ENCODE data around the gene QSER1. TPM values are rescaled to one million over a fixed set of nuclear protein-coding genes. Genes with fewer than 3 reads are reported as not detected.

Gene QSER1
- total and polyA plus RNA-seq, 10 of the 15 experiments (the other 5 are each of a cell fraction or from before 2014, with no cell fraction given) = 2.1 to 15.0 (median 9.4) TPM

DNA sequence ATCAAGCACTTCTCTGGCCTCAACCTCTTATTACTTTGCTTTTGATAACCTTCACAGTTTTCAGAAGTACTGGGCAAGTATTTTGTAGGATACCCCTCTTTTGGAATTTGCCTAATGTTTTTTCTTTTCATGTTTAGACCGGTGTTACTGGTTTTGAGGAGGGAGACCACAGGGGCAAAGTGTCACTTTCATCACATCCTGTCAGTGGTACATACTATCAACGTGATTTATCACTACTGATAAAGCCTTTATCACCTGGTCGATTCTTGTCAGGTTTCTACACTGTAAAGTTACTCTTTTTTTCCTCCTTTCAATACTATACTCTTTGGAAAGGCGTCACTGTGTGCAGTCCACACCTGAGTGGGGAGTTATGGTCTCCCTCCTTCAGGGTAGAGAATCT, 26.7 kb downstream of the QSER1 start:
- in situ Hi-C loops (cut with MboI) = no loop called here
- TF ChIP-seq CBX5 (IDR thresholded peaks at IDR 0.05; ENCODE audit: low read depth) = no peak
- TF ChIP-seq JUNB (IDR thresholded peaks at IDR 0.05) = no peak
- no peak for TF ChIP-seq BMI1 (IDR thresholded peaks at IDR 0.05; ENCODE audit: borderline replicate concordance)
- no peak for TF ChIP-seq IKZF1 (conservative IDR thresholded peaks at IDR 0.05)
- TF ChIP-seq, protein P1, sequence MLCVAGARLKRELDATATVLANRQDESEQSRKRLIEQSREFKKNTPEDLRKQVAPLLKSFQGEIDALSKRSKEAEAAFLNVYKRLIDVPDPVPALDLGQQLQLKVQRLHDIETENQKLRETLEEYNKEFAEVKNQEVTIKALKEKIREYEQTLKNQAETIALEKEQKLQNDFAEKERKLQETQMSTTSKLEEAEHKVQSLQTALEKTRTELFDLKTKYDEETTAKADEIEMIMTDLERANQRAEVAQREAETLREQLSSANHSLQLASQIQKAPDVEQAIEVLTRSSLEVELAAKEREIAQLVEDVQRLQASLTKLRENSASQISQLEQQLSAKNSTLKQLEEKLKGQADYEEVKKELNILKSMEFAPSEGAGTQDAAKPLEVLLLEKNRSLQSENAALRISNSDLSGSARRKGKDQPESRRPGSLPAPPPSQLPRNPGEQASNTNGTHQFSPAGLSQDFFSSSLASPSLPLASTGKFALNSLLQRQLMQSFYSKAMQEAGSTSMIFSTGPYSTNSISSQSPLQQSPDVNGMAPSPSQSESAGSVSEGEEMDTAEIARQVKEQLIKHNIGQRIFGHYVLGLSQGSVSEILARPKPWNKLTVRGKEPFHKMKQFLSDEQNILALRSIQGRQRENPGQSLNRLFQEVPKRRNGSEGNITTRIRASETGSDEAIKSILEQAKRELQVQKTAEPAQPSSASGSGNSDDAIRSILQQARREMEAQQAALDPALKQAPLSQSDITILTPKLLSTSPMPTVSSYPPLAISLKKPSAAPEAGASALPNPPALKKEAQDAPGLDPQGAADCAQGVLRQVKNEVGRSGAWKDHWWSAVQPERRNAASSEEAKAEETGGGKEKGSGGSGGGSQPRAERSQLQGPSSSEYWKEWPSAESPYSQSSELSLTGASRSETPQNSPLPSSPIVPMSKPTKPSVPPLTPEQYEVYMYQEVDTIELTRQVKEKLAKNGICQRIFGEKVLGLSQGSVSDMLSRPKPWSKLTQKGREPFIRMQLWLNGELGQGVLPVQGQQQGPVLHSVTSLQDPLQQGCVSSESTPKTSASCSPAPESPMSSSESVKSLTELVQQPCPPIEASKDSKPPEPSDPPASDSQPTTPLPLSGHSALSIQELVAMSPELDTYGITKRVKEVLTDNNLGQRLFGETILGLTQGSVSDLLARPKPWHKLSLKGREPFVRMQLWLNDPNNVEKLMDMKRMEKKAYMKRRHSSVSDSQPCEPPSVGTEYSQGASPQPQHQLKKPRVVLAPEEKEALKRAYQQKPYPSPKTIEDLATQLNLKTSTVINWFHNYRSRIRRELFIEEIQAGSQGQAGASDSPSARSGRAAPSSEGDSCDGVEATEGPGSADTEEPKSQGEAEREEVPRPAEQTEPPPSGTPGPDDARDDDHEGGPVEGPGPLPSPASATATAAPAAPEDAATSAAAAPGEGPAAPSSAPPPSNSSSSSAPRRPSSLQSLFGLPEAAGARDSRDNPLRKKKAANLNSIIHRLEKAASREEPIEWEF (IDR thresholded peaks at IDR 0.05; ENCODE audit: insufficient replicate concordance, low read depth, low read length) = no peak
- TF ChIP-seq ZBED1 (IDR thresholded peaks at IDR 0.05; ENCODE audit: borderline replicate concordance) = no peak
- TF ChIP-seq, protein P2, sequence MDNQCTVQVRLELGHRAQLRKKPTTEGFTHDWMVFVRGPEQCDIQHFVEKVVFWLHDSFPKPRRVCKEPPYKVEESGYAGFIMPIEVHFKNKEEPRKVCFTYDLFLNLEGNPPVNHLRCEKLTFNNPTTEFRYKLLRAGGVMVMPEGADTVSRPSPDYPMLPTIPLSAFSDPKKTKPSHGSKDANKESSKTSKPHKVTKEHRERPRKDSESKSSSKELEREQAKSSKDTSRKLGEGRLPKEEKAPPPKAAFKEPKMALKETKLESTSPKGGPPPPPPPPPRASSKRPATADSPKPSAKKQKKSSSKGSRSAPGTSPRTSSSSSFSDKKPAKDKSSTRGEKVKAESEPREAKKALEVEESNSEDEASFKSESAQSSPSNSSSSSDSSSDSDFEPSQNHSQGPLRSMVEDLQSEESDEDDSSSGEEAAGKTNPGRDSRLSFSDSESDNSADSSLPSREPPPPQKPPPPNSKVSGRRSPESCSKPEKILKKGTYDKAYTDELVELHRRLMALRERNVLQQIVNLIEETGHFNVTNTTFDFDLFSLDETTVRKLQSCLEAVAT (IDR thresholded peaks at IDR 0.05) = no peak
- TF ChIP-seq CREM (IDR thresholded peaks at IDR 0.05; ENCODE audit: low read depth) = no peak
- TF ChIP-seq HDAC2 (IDR thresholded peaks at IDR 0.05) = no peak
- TF ChIP-seq, protein P3, sequence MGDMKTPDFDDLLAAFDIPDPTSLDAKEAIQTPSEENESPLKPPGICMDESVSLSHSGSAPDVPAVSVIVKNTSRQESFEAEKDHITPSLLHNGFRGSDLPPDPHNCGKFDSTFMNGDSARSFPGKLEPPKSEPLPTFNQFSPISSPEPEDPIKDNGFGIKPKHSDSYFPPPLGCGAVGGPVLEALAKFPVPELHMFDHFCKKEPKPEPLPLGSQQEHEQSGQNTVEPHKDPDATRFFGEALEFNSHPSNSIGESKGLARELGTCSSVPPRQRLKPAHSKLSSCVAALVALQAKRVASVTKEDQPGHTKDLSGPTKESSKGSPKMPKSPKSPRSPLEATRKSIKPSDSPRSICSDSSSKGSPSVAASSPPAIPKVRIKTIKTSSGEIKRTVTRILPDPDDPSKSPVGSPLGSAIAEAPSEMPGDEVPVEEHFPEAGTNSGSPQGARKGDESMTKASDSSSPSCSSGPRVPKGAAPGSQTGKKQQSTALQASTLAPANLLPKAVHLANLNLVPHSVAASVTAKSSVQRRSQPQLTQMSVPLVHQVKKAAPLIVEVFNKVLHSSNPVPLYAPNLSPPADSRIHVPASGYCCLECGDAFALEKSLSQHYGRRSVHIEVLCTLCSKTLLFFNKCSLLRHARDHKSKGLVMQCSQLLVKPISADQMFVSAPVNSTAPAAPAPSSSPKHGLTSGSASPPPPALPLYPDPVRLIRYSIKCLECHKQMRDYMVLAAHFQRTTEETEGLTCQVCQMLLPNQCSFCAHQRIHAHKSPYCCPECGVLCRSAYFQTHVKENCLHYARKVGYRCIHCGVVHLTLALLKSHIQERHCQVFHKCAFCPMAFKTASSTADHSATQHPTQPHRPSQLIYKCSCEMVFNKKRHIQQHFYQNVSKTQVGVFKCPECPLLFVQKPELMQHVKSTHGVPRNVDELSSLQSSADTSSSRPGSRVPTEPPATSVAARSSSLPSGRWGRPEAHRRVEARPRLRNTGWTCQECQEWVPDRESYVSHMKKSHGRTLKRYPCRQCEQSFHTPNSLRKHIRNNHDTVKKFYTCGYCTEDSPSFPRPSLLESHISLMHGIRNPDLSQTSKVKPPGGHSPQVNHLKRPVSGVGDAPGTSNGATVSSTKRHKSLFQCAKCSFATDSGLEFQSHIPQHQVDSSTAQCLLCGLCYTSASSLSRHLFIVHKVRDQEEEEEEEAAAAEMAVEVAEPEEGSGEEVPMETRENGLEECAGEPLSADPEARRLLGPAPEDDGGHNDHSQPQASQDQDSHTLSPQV (IDR thresholded peaks at IDR 0.05) = no peak
- TF ChIP-seq, protein P4, sequence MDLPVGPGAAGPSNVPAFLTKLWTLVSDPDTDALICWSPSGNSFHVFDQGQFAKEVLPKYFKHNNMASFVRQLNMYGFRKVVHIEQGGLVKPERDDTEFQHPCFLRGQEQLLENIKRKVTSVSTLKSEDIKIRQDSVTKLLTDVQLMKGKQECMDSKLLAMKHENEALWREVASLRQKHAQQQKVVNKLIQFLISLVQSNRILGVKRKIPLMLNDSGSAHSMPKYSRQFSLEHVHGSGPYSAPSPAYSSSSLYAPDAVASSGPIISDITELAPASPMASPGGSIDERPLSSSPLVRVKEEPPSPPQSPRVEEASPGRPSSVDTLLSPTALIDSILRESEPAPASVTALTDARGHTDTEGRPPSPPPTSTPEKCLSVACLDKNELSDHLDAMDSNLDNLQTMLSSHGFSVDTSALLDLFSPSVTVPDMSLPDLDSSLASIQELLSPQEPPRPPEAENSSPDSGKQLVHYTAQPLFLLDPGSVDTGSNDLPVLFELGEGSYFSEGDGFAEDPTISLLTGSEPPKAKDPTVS (IDR thresholded peaks at IDR 0.05; ENCODE audit: low read depth, low read length) = no peak

More for the DNA sequence above, 26.7 kb downstream of the QSER1 start:
- Histone ChIP-seq H3K9me3 (replicated peaks; ENCODE audit: control insufficient read depth, insufficient read depth, low read length) (no peaks in the 10 kb centered on the region), H3K36me3 (ENCODE audit: control insufficient read depth in 2 of 2, insufficient read depth in 2 of 2, low read length in 1 of 2) (no peaks in the 10 kb centered on the region), H3K9ac (ENCODE audit: control insufficient read depth, insufficient read depth, low read length) (no peak overlapping the region), H4K20me1 (ENCODE audit: control insufficient read depth, insufficient read depth) (no peaks in the 10 kb centered on the region), H3K27me3 (replicated peaks in 1 of 2; ENCODE audit: control insufficient read depth in 2 of 2, insufficient read depth in 2 of 2, low read length in 1 of 2) (no peaks in the 10 kb centered on the region), H3K4me3 (no peak overlapping the region), H3K27ac (ENCODE audit: control insufficient read depth, insufficient read depth) (no peak overlapping the region), H3K4me2 (ENCODE audit: control insufficient read depth, insufficient read depth) (no peak overlapping the region), H3K4me1 (ENCODE audit: control insufficient read depth, insufficient read depth, low read length) (no peaks in the 10 kb centered on the region), H3K79me2 (ENCODE audit: control insufficient read depth, insufficient read depth, low read length) (peaks cover 32% of the 10 kb centered on the region), H2AFZ (ENCODE audit: control insufficient read depth, low read depth, low read length) (no peak overlapping the region)
- POLR2A ChIA-PET = interaction anchor here (1.0 kb wide), 1 partner anchor 24 kb away, joined by 3 read pairs; no protein-coding TSS in a partner anchor
- SMC1A ChIA-PET (ENCODE audit: uncharacterized antibody, unreplicated experiment) = no interaction called here
- DNase-seq (ENCODE audit: low read depth, low spot score) = no peak
- no peak; the same call in 2 of the 3 replicates for ATAC-seq
- RAD21 ChIA-PET (ENCODE audit: unreplicated experiment) = interaction anchor here (1.7 kb wide), 1 partner anchor 120 kb away, joined by 3 read pairs; no protein-coding TSS in a partner anchor
- CTCF ChIA-PET = interaction anchor here (1.0 to 1.7 kb wide), 2 partner anchors 109 to 355 kb away, joined by 3 to 5 read pairs; no protein-coding TSS in a partner anchor
- 78% methylated on average over 4 of the region's 4 CpGs for WGBS (ENCODE audit: insufficient coverage, insufficient replicate concordance, low lambda C conversion rate, missing lambda C conversion rate)
- FAIRE-seq = no peak
- intact Hi-C loops (cut with micrococcal nuclease; ENCODE audit: unreplicated experiment) = loop anchor here (2.0 kb wide), 1 partner anchor 23 kb away; no protein-coding TSS in a partner anchor
- BruUV-seq (replicated peaks) = no TSS peak

Data from GM12878 (cell line).